Thymus (tissue), 11 donors: ENCODE results near the gene CPNE4. TPM values are rescaled to one million over a fixed set of nuclear protein-coding genes. Genes with fewer than 3 reads are reported as not detected.

Experiments used
- DNase-seq, 9 donors: peaks; one replicate each; pipeline ENCODE4 v3.0.0-alpha.2; 2013; ENCODE audit warnings: low spot score in 9 of 9, low read depth in 6 of 9, missing footprints in 1 of 9
- H3K27ac ChIP-seq, 2 donors: one replicate each; pipeline ENCODE4 v1.5.1; 2013; ENCODE audit warnings: control low read depth in 1 of 2, low read depth in 1 of 2, low read length in 1 of 2, mild to moderate bottlenecking in 1 of 2, moderate library complexity in 1 of 2
- H3K27me3 ChIP-seq, 2 donors: one replicate each; pipeline ENCODE4 v1.5.1; 2013; ENCODE audit warnings: low read length in 1 of 2; ENCODE audit not compliant: control insufficient read depth in 2 of 2, insufficient read depth in 1 of 2
- H3K36me3 ChIP-seq, 2 donors: one replicate each; pipeline ENCODE4 v1.5.1; 2013; ENCODE audit warnings: low read length in 1 of 2, mild to moderate bottlenecking in 1 of 2, moderate library complexity in 1 of 2; ENCODE audit not compliant: control insufficient read depth in 2 of 2, insufficient read depth in 2 of 2
- H3K4me1 ChIP-seq, 2 donors: one replicate each; pipeline ENCODE4 v1.5.1; 2013; ENCODE audit warnings: low read length in 2 of 2; ENCODE audit not compliant: control insufficient read depth in 2 of 2, insufficient read depth in 2 of 2
- H3K4me3 ChIP-seq, 2 donors: one replicate each; pipeline ENCODE4 v1.5.1; 2013; ENCODE audit warnings: low read length in 2 of 2, control low read depth in 1 of 2, mild to moderate bottlenecking in 1 of 2
- H3K9me3 ChIP-seq, 2 donors: one replicate each; pipeline ENCODE4 v1.5.1; 2013; ENCODE audit warnings: low read length in 1 of 2, mild to moderate bottlenecking in 1 of 2; ENCODE audit not compliant: control insufficient read depth in 2 of 2, insufficient read depth in 1 of 2
- WGBS: extraction: QIAGEN DNeasy Blood & Tissue Kit; methylation state at CpG from one replicate; pipeline ENCODE4 v1.1.7; 2013; 5-methylcytosine and 5-hydroxymethylcytosine counted together
- polyA plus RNA-seq: library from polyadenylated mRNA; stranded (reverse); fragments of 200-250 nt; gene quantifications from one replicate; pipeline ENCODE4 v1.2.3, GENCODE V29; 2013
- total RNA-seq: library from RNA; stranded (reverse); fragments of 120-200 nt; gene quantifications from one replicate; pipeline ENCODE4 v1.2.4, GENCODE V29; 2013
- donor health status: healthy.

The CPNE4 gene
- total and polyA plus RNA-seq, 2 donors, result 0.33 to 0.89 TPM

DNA sequence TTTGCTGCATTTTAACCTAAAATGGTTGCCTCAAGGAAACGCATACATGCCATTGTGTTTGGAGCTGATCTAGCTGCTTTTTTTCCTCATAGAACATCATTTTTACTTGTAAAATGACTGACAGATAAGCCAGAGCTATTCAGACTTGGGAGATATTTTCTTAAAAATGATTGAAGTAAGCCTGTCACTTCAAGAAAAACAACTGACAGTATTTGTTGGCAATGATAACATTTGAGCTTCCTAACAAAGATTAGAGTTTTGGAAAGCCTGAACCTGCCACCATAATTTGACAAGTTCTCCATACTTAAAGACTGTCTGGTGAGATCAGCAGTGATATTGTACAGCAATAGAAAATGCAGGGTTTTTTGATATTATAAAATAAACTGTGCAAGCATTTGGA lies 504.4 kb downstream of the CPNE4 start:
- no peak for DNase-seq
- H3K27ac ChIP-seq, result no peak overlapping the region
- H3K9me3 ChIP-seq, result no peaks in the 10 kb centered on the region
- peaks cover 0 to 15% of the 10 kb centered on the region in 2 donors for H3K27me3 ChIP-seq
- no peak overlapping the region for H3K4me3 ChIP-seq
- no peaks in the 10 kb centered on the region for H3K36me3 ChIP-seq
- WGBS, result 97% methylated on average over 1 of the region's 1 CpG
- H3K4me1 ChIP-seq, result no peaks in the 10 kb centered on the region

DNA sequence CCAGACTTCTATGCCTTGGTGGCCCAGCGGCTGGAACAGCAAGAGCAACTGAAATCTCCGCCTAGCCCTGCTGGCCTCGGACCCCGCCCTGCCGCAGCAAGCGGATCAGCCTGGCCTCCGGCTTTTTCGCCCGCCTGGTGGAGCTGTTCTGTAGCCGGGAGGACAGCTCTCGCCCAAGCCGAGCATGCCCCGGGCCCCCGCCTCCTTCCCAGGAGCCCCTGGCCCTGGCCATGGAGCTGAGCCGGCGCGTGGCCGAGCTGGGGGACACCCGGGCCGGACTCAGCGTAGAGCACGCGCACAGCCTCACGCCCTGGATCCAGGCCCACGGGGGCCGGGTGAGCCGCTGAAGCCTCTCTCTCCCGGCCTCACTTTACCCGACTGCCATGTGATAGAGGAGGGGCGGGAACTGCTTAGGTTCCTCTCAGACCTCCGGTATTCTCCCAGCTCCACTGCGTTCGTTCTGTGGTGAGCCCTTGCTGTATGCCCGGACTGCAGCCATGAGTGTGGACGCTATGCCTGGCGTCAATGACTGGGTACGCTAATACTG lies 507.9 kb downstream of the CPNE4 start:
- Histone ChIP-seq H3K4me1 (no peaks in the 10 kb centered on the region), H3K9me3 (no peaks in the 10 kb centered on the region), H3K27me3 (peaks cover 0 to 15% of the 10 kb centered on the region in 2 donors), H3K4me3 (peak overlapping the region in 1 of 2 donors; percentile 17), H3K27ac (no peak overlapping the region), H3K36me3 (no peaks in the 10 kb centered on the region)
- WGBS, result 17% methylated on average over 37 of the region's 37 CpGs
- peak in 1 of 9 donors; percentile 7 for DNase-seq

DNA sequence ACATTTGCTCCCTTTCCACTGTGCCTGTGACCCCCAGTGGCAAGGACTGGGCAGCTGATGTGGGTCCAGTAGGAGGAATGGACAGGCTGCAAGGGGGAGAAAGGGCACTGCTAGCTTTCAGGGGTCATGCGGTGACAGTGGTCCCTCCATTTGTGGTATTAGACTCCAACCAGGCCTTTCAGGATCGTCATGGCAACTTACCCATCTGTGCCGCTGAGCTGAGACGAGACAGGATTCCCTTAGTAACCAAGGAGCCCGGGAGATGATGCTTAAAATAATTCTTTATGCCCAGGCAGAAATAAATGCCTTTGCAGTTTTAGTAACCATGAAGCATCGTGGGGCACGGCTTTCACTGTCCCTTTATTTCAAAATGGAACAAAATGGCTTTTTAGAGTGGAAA lies 516.1 kb downstream of the CPNE4 start:
- no peak overlapping the region for H3K4me3 ChIP-seq
- no peaks in the 10 kb centered on the region for H3K4me1 ChIP-seq
- no peak for DNase-seq
- no peaks in the 10 kb centered on the region for H3K36me3 ChIP-seq
- H3K27ac ChIP-seq, result no peak overlapping the region
- 95% methylated on average over 7 of the region's 7 CpGs for WGBS
- H3K27me3 ChIP-seq, result no peaks in the 10 kb centered on the region
- H3K9me3 ChIP-seq, result no peaks in the 10 kb centered on the region

DNA sequence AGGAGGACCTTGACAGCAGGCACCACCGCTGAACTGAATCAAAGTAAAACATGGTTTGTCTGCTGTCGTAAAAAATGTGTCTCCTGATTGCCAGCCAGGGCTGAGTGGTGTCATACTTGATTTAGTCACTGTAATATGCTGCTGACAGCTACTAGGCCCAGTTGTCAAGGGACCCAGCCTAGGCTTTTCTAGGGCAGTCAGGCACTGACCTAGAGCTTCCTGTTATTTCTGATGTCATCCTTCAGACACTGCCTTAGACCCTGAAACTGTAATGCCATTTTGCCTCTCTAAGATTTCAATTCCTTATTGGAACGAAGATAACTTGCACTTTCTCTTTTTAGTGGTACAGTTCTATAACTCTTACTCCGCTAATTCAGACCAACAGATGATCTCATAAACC lies 529.4 kb downstream of the CPNE4 start:
- 94% methylated on average over 4 of the region's 4 CpGs for WGBS

DNA sequence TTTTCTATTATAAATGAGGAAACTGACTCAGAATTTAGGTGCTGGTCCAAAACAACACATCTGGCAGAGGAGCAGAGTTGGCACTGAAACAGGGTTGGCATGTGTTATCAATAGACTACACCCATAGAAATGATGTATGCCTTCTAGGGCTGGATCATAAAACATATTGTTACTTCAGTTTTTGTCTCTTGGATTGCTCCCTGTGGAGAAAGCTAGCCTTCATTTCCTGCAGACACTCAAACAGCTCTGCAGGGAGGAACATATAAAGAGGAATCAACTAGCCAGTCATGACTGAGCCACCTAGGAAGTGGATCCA lies 531.5 kb downstream of the CPNE4 start:
- Histone ChIP-seq H3K27me3 (peaks cover 0 to 4% of the 10 kb centered on the region in 2 donors), H3K4me1 (peaks cover 8 to 11% of the 10 kb centered on the region in 2 donors), H3K9me3 (no peaks in the 10 kb centered on the region), H3K4me3 (peak overlapping the region; percentile 94 to 97), H3K36me3 (peaks cover 4 to 17% of the 10 kb centered on the region in 2 donors), H3K27ac (no peak overlapping the region)
- peak in 1 of 9 donors; percentile 5 for DNase-seq

More for the DNA sequence above, 529.4 kb downstream of the CPNE4 start:
- no peak for DNase-seq
- H3K4me1 ChIP-seq, result peaks cover 8 to 11% of the 10 kb centered on the region in 2 donors
- peaks cover 0 to under 1% of the 10 kb centered on the region in 2 donors for H3K36me3 ChIP-seq
- H3K27ac ChIP-seq, result no peak overlapping the region
- H3K9me3 ChIP-seq, result no peaks in the 10 kb centered on the region
- H3K27me3 ChIP-seq, result peaks cover 0 to 4% of the 10 kb centered on the region in 2 donors
- H3K4me3 ChIP-seq, result no peak overlapping the region

DNA sequence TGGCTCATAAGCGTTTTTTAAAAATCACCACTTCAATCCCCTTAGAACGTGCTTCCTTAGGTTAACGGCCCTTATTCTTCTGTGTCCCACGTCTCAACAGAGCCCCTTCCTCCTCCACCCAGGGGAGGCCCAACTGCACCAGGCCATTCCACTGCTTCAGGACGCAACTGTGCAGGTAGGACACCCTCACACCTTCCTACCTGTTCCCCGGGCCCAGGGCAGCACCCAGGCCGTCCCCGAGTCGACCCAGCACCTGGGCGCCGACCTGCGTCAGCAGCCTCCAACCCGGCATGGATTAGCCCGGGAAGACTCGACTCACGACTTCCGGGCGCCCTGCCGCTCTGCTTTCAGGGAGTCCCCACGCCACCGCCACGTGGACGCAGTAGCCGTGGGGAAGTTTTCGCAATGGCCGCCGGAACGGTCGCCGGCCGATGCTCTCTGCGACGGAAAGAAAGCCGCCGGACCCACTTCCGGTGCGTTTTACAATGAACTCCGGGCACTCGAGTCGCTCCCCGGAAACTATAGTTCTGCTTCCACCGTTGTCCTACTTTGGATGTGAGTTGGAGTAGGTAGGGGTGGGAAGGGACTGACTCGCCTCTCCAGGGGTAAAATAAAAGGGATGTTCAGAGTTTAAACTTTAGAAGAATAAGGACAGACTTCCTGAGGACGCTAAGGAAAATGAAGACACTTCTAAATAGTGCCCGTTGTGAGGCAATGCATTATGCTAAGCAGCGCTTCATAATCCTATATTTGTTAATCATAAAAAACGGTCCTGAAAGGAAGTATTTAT lies 532.1 kb downstream of the CPNE4 start, which contains the start of gene MRPL3:
TSS of gene MRPL3 (minus strand) at position 442 of the 790 bp plus-strand sequence. CDS start at position 292, 150 bp downstream.
- peaks cover 4 to 20% of the 10 kb centered on the region in 2 donors for H3K36me3 ChIP-seq
- H3K4me1 ChIP-seq, result peaks cover 8 to 11% of the 10 kb centered on the region in 2 donors
- 2% methylated on average over 47 of the region's 47 CpGs for WGBS
- H3K4me3 ChIP-seq, result peak within 1 kb of the TSS; percentile 94 to 97
- peaks cover 0 to 4% of the 10 kb centered on the region in 2 donors for H3K27me3 ChIP-seq
- peak within 1 kb of the TSS; percentile 61 to 85 for H3K27ac ChIP-seq
- no peaks in the 10 kb centered on the region for H3K9me3 ChIP-seq
- peak; percentile 49 to 90 (median 71) for DNase-seq

DNA sequence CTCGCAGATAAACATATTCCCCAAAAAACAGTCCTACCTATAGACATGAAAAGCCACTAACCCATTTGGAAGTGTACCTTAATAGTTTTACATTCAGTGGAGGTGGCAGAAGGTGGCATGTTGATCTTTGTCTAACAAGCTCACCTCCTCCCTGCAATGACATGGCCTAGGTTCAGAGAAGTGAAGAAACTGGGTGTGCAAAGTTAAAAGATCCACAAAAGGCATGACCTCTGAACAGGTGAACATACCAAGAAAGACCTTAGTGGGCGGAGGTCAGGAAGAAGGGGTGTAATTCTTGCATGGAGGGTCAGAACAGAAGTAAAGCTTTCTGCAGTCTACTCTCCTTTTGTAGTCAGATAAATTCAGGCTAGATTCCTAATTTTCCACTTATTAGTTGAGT lies 532.9 kb downstream of the CPNE4 start:
- Histone ChIP-seq H3K36me3 (peaks cover 6 to 24% of the 10 kb centered on the region in 2 donors), H3K27ac (no peak overlapping the region), H3K9me3 (no peaks in the 10 kb centered on the region), H3K4me3 (peak overlapping the region; percentile 94 to 97), H3K27me3 (peaks cover 0 to 3% of the 10 kb centered on the region in 2 donors), H3K4me1 (peaks cover 8 to 11% of the 10 kb centered on the region in 2 donors)
- peak in 1 of 9 donors; percentile 15 for DNase-seq
- 55% methylated on average over 2 of the region's 2 CpGs for WGBS

DNA sequence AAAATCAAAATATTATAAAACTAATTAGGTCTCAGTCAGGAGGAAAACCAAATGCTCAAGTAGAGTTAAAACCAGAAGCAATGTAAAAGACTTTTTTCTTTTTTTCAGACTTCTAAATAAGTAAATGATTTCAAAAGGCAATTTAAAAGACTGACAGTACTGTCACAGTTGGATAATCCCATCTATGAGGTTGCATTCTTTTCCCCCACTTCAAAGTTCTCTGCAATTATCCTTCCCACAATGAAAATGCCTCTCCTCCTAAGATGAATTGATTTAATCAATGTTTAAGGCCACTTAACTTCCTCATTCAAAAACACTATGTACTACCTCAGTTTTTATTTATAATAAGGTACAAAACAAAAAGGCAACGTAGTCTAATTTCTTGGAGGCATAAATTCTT lies 540.1 kb downstream of the CPNE4 start:
- H3K4me3 ChIP-seq, result no peak overlapping the region
- H3K9me3 ChIP-seq, result no peaks in the 10 kb centered on the region
- no peaks in the 10 kb centered on the region for H3K4me1 ChIP-seq
- 94% methylated on average over 1 of the region's 1 CpG for WGBS
- no peak for DNase-seq
- no peak overlapping the region for H3K27ac ChIP-seq
- peaks cover 13 to 48% of the 10 kb centered on the region in 2 donors for H3K36me3 ChIP-seq
- H3K27me3 ChIP-seq, result no peaks in the 10 kb centered on the region

DNA sequence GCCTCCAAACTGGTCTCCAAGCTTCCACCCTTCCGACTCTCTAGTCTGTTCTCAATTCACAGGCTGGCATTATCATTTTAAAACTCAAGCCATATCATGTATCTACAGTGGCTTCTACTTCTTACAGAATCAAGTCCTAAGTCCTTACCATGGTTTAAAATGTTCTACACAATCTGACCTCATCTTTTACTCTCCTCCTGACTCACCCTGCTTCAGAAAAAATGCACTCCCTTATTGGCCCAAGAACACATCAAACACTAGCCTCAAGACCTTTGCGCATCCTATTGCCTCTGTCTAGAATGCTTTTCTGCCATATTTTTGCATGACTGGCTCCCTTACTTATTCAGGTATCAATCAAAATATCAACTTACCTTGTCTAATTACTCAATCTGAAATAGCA lies 543.0 kb downstream of the CPNE4 start:
- H3K27ac ChIP-seq, result no peak overlapping the region
- H3K27me3 ChIP-seq, result no peaks in the 10 kb centered on the region
- H3K4me1 ChIP-seq, result no peaks in the 10 kb centered on the region
- H3K4me3 ChIP-seq, result no peak overlapping the region
- WGBS, result over 99% methylated on average over 2 of the region's 2 CpGs
- H3K36me3 ChIP-seq, result peaks cover 5 to 41% of the 10 kb centered on the region in 2 donors
- no peaks in the 10 kb centered on the region for H3K9me3 ChIP-seq
- no peak for DNase-seq
